Peyer's patch (tissue), 4 donors: ENCODE data around the gene HPS6.

Experiments
- POLR2A ChIP-seq, 2 donors: fragments of 450-650 bp; IDR thresholded peaks; one replicate each; pipeline ENCODE4 v1.5.1; 2017; ENCODE audit warnings: antibody characterized with exemption in 2 of 2, mild to moderate bottlenecking in 2 of 2, moderate library complexity in 2 of 2
- TF ChIP-seq, protein P1 (sequence below), 6 experiments: fragments of 450-650 bp in 4 of 6; fragments of 200-600 bp in 2 of 6; sonication (generic) in 1 of 6; IDR thresholded peaks; one replicate each; pipeline ENCODE4 v1.5.1; 2017 to 2019; ENCODE audit warnings: antibody characterized with exemption in 6 of 6, mild to moderate bottlenecking in 3 of 6, moderate library complexity in 1 of 6

DNA sequence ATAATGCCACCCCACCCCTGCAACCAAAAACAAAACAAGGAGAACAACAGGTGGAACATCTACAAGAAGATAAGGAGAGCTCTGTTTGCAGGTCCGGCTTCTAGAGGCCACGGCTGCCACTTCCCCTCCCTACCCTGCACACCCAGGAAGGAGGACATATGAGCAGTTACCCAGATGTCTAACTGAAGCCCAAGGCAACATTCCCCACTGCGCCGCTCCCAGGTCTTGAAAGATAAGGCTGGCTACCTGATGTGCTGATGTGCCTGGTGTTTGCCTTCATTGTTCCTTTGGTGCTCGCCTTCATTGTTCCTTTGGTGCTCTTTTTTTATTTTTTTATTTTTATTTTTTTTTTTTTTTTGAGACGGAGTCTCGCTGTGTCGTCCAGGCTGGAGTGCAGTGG, 21.0 kb downstream of the HPS6 start:
- TF ChIP-seq, protein P1, sequence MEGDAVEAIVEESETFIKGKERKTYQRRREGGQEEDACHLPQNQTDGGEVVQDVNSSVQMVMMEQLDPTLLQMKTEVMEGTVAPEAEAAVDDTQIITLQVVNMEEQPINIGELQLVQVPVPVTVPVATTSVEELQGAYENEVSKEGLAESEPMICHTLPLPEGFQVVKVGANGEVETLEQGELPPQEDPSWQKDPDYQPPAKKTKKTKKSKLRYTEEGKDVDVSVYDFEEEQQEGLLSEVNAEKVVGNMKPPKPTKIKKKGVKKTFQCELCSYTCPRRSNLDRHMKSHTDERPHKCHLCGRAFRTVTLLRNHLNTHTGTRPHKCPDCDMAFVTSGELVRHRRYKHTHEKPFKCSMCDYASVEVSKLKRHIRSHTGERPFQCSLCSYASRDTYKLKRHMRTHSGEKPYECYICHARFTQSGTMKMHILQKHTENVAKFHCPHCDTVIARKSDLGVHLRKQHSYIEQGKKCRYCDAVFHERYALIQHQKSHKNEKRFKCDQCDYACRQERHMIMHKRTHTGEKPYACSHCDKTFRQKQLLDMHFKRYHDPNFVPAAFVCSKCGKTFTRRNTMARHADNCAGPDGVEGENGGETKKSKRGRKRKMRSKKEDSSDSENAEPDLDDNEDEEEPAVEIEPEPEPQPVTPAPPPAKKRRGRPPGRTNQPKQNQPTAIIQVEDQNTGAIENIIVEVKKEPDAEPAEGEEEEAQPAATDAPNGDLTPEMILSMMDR (IDR thresholded peaks at IDR 0.05): no peak
- no peak for TF ChIP-seq POLR2A (IDR thresholded peaks at IDR 0.05)
